ENCODE data around the gene TFAP2E.

Gene TFAP2E

DNA sequence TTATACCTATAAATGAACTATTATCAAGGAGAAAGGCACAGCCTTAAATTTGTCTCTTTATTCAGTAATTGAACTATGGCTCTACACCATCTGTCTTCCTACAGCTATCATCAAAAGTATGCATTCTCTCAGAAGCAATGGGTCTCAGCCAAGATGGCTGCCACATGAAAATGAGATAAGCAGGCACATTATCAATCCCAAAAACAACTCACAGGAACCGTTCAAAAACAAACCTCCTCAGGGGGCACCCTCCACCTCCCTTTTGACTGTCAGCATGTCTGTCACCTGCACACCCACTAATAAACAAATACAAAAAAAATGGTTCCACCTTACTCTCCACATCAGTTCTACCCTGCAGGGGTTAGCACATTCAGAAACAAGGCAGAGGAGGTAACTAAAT lies 39.5 kb upstream of the TFAP2E start:
- no peak overlapping the region for H3K4me3 ChIP-seq (ENCODE audit: low read depth, low read length)
- TF ChIP-seq, protein P1, sequence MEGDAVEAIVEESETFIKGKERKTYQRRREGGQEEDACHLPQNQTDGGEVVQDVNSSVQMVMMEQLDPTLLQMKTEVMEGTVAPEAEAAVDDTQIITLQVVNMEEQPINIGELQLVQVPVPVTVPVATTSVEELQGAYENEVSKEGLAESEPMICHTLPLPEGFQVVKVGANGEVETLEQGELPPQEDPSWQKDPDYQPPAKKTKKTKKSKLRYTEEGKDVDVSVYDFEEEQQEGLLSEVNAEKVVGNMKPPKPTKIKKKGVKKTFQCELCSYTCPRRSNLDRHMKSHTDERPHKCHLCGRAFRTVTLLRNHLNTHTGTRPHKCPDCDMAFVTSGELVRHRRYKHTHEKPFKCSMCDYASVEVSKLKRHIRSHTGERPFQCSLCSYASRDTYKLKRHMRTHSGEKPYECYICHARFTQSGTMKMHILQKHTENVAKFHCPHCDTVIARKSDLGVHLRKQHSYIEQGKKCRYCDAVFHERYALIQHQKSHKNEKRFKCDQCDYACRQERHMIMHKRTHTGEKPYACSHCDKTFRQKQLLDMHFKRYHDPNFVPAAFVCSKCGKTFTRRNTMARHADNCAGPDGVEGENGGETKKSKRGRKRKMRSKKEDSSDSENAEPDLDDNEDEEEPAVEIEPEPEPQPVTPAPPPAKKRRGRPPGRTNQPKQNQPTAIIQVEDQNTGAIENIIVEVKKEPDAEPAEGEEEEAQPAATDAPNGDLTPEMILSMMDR (IDR thresholded peaks at IDR 0.05; ENCODE audit: borderline replicate concordance, insufficient read depth, low read depth, low read length), result no peak

DNA sequence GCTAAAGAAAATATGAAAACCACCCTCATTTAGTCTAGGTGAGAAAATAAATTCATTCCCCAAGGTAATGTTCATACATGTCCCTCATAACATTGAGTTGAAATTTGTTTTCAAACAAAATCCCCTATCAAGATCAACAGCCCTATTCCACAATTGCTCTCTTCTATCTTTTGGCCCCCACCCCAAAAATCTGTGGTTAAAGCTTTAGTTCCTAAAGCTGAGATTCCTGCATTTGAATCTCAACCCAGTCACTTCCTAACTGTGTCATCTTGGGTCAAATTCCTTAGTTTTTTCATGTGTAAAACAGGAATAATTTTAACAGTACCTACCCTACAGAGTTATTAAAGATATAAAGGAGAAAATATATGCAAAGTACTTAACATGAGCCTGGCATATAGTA lies 37.9 kb upstream of the TFAP2E start:
- TF ChIP-seq, protein P1 (IDR thresholded peaks at IDR 0.05; ENCODE audit: borderline replicate concordance, insufficient read depth, low read depth, low read length), result no peak
- H3K4me3 ChIP-seq (ENCODE audit: low read depth, low read length), result no peak overlapping the region

DNA sequence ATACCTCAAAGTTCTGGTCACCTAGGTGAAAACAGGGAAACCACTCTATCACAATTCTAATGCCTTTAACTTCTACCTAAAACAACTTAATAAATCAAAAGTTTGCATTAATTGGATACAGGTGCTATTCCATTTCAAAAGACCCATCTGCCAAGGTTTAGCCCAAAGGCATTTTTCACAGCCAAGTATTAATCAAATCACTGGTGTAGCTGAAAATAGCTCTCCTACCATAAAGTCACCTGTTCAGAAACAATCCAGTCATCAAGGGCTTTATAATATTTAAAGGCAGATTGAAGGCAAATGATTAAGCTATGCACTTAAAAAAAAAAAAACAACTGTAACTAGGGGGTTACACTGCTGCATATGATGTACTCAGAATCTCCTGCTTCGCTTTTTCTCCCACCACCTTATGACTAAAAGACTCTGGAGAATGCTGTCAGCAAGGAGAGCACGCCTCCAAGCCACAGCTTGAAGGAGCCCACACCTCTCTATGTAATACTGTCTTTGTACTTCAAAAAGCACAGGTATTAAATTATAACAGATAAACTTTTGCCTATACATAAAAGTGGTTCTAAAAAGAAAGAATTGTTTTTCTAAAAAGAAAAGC lies 36.5 kb upstream of the TFAP2E start:
- TF ChIP-seq, protein P1 (IDR thresholded peaks at IDR 0.05; ENCODE audit: borderline replicate concordance, insufficient read depth, low read depth, low read length), result no peak
- no peak overlapping the region for H3K4me3 ChIP-seq (ENCODE audit: low read depth, low read length)

GRCh38 chr1:35537806-35538205 lies 35.3 kb upstream of the TFAP2E start:
- TF ChIP-seq, protein P1 (IDR thresholded peaks at IDR 0.05; ENCODE audit: borderline replicate concordance, insufficient read depth, low read depth, low read length), result no peak
- no peak overlapping the region for H3K4me3 ChIP-seq (ENCODE audit: low read depth, low read length)

GRCh38 chr1:35539073-35539823 lies 33.9 kb upstream of the TFAP2E start:
- H3K4me3 ChIP-seq (ENCODE audit: low read depth, low read length), result no peak overlapping the region
- TF ChIP-seq, protein P1 (IDR thresholded peaks at IDR 0.05; ENCODE audit: borderline replicate concordance, insufficient read depth, low read depth, low read length), result no peak

GRCh38 chr1:35539824-35540261 lies 33.3 kb upstream of the TFAP2E start:
- TF ChIP-seq, protein P1 (IDR thresholded peaks at IDR 0.05; ENCODE audit: borderline replicate concordance, insufficient read depth, low read depth, low read length), result no peak
- H3K4me3 ChIP-seq (ENCODE audit: low read depth, low read length), result no peak overlapping the region

DNA sequence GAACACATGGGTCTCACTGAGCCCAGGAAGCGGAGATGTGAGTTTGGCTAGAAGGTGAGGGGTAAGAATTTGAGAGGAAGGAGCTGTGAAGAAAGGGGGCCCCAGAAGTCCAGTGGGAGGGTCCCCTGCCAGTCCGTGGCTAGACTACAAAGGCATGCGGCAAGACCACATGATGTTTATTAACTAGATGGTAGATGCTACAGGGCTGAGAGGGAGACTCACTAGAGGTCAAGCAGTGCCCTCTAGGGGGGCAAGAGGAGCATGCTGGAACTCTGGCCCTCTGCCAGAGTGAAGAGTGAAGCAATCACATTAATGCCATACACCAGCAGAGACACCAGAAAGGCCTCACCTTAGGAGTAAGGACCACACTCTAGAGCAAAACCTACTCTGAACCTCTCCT lies 28.1 kb upstream of the TFAP2E start:
- H3K4me3 ChIP-seq (ENCODE audit: low read depth, low read length), result no peak overlapping the region
- TF ChIP-seq, protein P1 (IDR thresholded peaks at IDR 0.05; ENCODE audit: borderline replicate concordance, insufficient read depth, low read depth, low read length), result peak; percentile 52

Measured in GM12875 (cell line).